Endothelial cell of umbilical vein (primary cell): Measurements from ENCODE around the gene SLX1A. TPM values are rescaled to one million over a fixed set of nuclear protein-coding genes. Genes with fewer than 3 reads are reported as not detected.
A peak's percentile ranks its signal among the peaks of the same experiment; 100 is the strongest.
"Not testable (repeated sequence)": the region's sequence is repeated elsewhere in the genome, so short reads cannot be mapped to it uniquely, and the experiment has no call there.

Experiments
- BruUV-seq: library from RNA; stranded (reverse); fragments of 400-500 nt; replicated peaks from 2 replicates; lab custom pipeline; 2021; lab: Mats Ljungman, UMichigan
- CTCF ChIA-PET: fragments of 300-600, 350-600 bp; sonication (Branson Sonifier 250); formaldehyde crosslinking; loops from one replicate; lab custom pipeline; 2021; ENCODE audit warnings: antibody characterized with exemption, inconsistent platforms; lab: Charles Lee
- POLR2A ChIA-PET: fragments of 300-600, 350-600 bp; sonication (Branson Sonifier 250); formaldehyde crosslinking; loops from one replicate; lab custom pipeline; 2021; ENCODE audit warnings: antibody characterized with exemption, inconsistent platforms; lab: Charles Lee
- DNase-seq: peaks from one replicate; pipeline ENCODE4 v3.0.0-alpha.2; 2011; ENCODE audit warnings: low read depth, low spot score
- FAIRE-seq: peaks from 2 replicates; lab custom pipeline; 2011; peaks lifted over from hg19 to GRCh38; lab: Jason Lieb, UNC
- H2AFZ ChIP-seq: 2 replicates; pipeline ENCODE4 v1.6.0; 2012; ENCODE audit warnings: low read depth, low read length, control low read depth, inconsistent platforms
- H3K27ac ChIP-seq: 2 replicates; pipeline ENCODE4 v1.5.1; 2011; ENCODE audit warnings: low read depth, mild to moderate bottlenecking, control low read depth, low read length, moderate library complexity; ENCODE audit not compliant: insufficient read depth
- H3K27me3 ChIP-seq, 2 experiments: 2 replicates each; pipeline versions ENCODE4 v1.6.0 to v1.6.1; 2011; ENCODE audit warnings: low read length in 2 of 2, mixed read lengths in 1 of 2; ENCODE audit not compliant: control insufficient read depth in 2 of 2, insufficient read depth in 2 of 2
- H3K36me3 ChIP-seq, 2 experiments: 2 replicates in 1 of 2; 3 replicates in 1 of 2; pipeline ENCODE4 v1.5.1; 2011; ENCODE audit warnings: low read length in 2 of 2, mild to moderate bottlenecking in 1 of 2, moderate library complexity in 1 of 2; ENCODE audit not compliant: control insufficient read depth in 2 of 2, insufficient read depth in 2 of 2; ENCODE audit errors: extremely low read depth in 1 of 2
- H3K4me1 ChIP-seq: 3 replicates; pipeline ENCODE4 v1.5.1; 2011; ENCODE audit warnings: mild to moderate bottlenecking, low read length; ENCODE audit not compliant: control insufficient read depth, insufficient read depth; ENCODE audit errors: extremely low read depth
- H3K4me2 ChIP-seq: 2 replicates; pipeline ENCODE4 v1.6.1; 2011; ENCODE audit warnings: low read length, control low read depth, mixed read lengths; ENCODE audit not compliant: insufficient read depth
- H3K4me3 ChIP-seq, 3 experiments: fragments of 200-600 bp in 1 of 3; sonication (generic), shearing (Covaris generic) in 1 of 3; replicated peaks in 1 of 3; 2 replicates each; pipeline ENCODE4 v1.5.1; 2011 to 2016; ENCODE audit warnings: control low read depth in 3 of 3, low read length in 3 of 3, mild to moderate bottlenecking in 2 of 3, inconsistent platforms in 1 of 3, low read depth in 1 of 3, moderate library complexity in 1 of 3; ENCODE audit not compliant: insufficient read depth in 1 of 3
- H3K79me2 ChIP-seq: 2 replicates; pipeline ENCODE4 v1.6.0; 2012; ENCODE audit warnings: low read length, inconsistent platforms; ENCODE audit not compliant: control insufficient read depth, insufficient read depth
- H3K9ac ChIP-seq: replicated peaks from 2 replicates; pipeline ENCODE3; 2011; ENCODE audit warnings: low read length, control low read depth; ENCODE audit not compliant: insufficient read depth; ENCODE audit errors: extremely low read depth
- H3K9me1 ChIP-seq: replicated peaks from 3 replicates; pipeline ENCODE4 v1.6.0; 2011; ENCODE audit warnings: mild to moderate bottlenecking, low read length; ENCODE audit not compliant: control insufficient read depth, insufficient read depth; ENCODE audit errors: extremely low read depth
- H3K9me3 ChIP-seq: replicated peaks from 2 replicates; pipeline ENCODE4 v1.5.1; 2012; ENCODE audit warnings: low read length, inconsistent platforms; ENCODE audit not compliant: control insufficient read depth, insufficient read depth
- H4K20me1 ChIP-seq: replicated peaks from 2 replicates; pipeline ENCODE3; 2011; ENCODE audit warnings: mild to moderate bottlenecking, low read length; ENCODE audit not compliant: control insufficient read depth, insufficient read depth; ENCODE audit errors: extremely low read depth
- dilution Hi-C: fragments of 300-500 bp; cut with MboI; formaldehyde crosslinking; loops from one replicate; pipeline ENCODE4 v1.15.0; 2019; ENCODE audit warnings: low sequenced_read_pairs; ENCODE audit not compliant: extremely low pct_ligation_motif_present
- intact Hi-C: fragments of 100-400 bp; cut with micrococcal nuclease; formaldehyde crosslinking; loops from one replicate; pipeline ENCODE4 v1.10.0; 2022
- polyA plus RNA-seq, 4 experiments: library from polyadenylated mRNA; depleted of rRNA in 3 of 4; stranded (reverse) in 3 of 4; unstranded in 1 of 4; fragments of >200 nt; gene quantifications; 2 replicates each; pipeline versions ENCODE4 v1.2.1 to v1.2.3, GENCODE V29; 2011 to 2012; ENCODE audit warnings: missing spikeins in 1 of 4
- total RNA-seq: library from RNA; stranded (reverse); gene quantifications from 2 replicates; pipeline ENCODE4 v1.2.3, GENCODE V29; 2021

SLX1A gene
- total and polyA plus RNA-seq, 2 donors (not counting 3 experiments of a cell fraction or from before 2014, with no cell fraction given), result 28.9 to 30.9 TPM

- dilution Hi-C loops, H3K27ac ChIP-seq, H3K27me3 ChIP-seq, H3K9ac ChIP-seq, BruUV-seq, H3K36me3 ChIP-seq, CTCF ChIA-PET, H3K4me1 ChIP-seq, intact Hi-C loops, H3K9me1 ChIP-seq, H4K20me1 ChIP-seq, DNase-seq, POLR2A ChIA-PET, H2AFZ ChIP-seq, H3K4me3 ChIP-seq, H3K9me3 ChIP-seq, H3K79me2 ChIP-seq, H3K4me2 ChIP-seq: not testable (repeated sequence)
- peak; percentile 98 for FAIRE-seq
Measured at GRCh38 chr16:30199608-30200343, 6.1 kb downstream of the SLX1A start.

GRCh38 chr16:30205541-30206236 is 12.0 kb downstream of the SLX1A start:
- H3K9me3 ChIP-seq, H3K79me2 ChIP-seq, H3K36me3 ChIP-seq, BruUV-seq, H3K27ac ChIP-seq, POLR2A ChIA-PET, H4K20me1 ChIP-seq, DNase-seq, CTCF ChIA-PET, H3K9ac ChIP-seq, dilution Hi-C loops, H3K4me1 ChIP-seq, H3K27me3 ChIP-seq, intact Hi-C loops, H3K9me1 ChIP-seq: not testable (repeated sequence)
- Histone ChIP-seq H2AFZ (peak overlapping the region; percentile 66), H3K4me3 (peak overlapping the region in 2 of 3 experiments; percentile 36 to 40), H3K4me2 (peak overlapping the region; percentile 62)
- FAIRE-seq, result peak; percentile 73

GRCh38 chr16:30206252-30206651 is 12.6 kb downstream of the SLX1A start:
- H4K20me1 ChIP-seq, CTCF ChIA-PET, H3K36me3 ChIP-seq, intact Hi-C loops, dilution Hi-C loops, H3K27ac ChIP-seq, H3K79me2 ChIP-seq, FAIRE-seq, DNase-seq, POLR2A ChIA-PET, BruUV-seq, H3K9me3 ChIP-seq, H3K9me1 ChIP-seq, H3K9ac ChIP-seq, H2AFZ ChIP-seq, H3K4me1 ChIP-seq, H3K27me3 ChIP-seq: not testable (repeated sequence)
- peak overlapping the region in 2 of 3 experiments; percentile 36 to 40 for H3K4me3 ChIP-seq
- peak overlapping the region; percentile 62 for H3K4me2 ChIP-seq

GRCh38 chr16:30207063-30207704 is 13.5 kb downstream of the SLX1A start:
- BruUV-seq, H3K9me3 ChIP-seq, CTCF ChIA-PET, H3K4me3 ChIP-seq, H3K79me2 ChIP-seq, POLR2A ChIA-PET, H3K9me1 ChIP-seq, H4K20me1 ChIP-seq, DNase-seq, H3K27ac ChIP-seq, intact Hi-C loops, H3K9ac ChIP-seq, H3K36me3 ChIP-seq, dilution Hi-C loops, H3K4me1 ChIP-seq, H3K4me2 ChIP-seq, H2AFZ ChIP-seq, H3K27me3 ChIP-seq: not testable (repeated sequence)
- peak; percentile 88 for FAIRE-seq
